GM19452 (cell line): ENCODE data around the gene CD82.
"Not testable (repeated sequence)": the region's sequence is repeated elsewhere in the genome, so short reads cannot be mapped to it uniquely, and the experiment has no call there.

Experiments used
- ATAC-seq: cut with Tn5 transposase; IDR thresholded peaks from one replicate; pipeline ENCODE4 v1.9.1; 2021; ENCODE audit not compliant: unreplicated experiment

The CD82 gene

DNA sequence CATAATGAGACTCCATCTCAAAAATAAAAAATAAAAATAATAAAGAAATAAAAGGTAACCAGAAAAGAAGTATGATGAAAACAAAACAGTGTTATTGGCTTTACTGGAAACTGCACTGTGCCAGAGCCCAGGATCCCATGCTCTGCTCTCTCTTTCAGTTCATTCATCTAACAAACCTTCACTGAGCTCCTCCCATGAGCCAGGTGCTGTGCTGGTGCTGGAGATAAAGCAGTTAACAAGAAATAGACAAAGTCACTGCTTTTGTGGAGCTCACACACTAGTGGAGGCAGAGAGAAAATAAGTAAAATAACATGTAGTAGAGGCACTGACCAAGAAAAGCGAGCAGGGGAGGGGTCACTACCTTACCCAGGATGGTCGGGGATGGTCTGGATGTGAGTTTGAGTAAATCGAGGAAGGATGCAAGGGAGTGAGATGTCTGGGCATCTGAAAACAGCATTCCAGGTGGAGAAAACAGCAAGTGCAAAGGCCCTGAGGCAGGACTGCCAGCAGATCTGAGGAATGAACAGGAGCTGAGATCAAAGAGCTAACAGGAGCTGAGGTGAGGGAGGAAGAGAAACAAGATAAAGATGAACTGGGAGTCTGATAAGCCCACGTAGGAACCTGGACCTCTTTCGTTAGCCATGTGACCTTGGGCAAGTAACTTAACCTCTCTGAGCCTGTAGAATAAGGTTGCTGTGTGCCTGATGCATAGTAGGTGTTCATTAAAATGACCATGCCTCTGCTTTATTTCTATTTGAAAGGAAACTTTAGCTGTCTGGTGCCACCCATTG, 31.3 kb upstream of the CD82 start:
- ATAC-seq = no peak

DNA sequence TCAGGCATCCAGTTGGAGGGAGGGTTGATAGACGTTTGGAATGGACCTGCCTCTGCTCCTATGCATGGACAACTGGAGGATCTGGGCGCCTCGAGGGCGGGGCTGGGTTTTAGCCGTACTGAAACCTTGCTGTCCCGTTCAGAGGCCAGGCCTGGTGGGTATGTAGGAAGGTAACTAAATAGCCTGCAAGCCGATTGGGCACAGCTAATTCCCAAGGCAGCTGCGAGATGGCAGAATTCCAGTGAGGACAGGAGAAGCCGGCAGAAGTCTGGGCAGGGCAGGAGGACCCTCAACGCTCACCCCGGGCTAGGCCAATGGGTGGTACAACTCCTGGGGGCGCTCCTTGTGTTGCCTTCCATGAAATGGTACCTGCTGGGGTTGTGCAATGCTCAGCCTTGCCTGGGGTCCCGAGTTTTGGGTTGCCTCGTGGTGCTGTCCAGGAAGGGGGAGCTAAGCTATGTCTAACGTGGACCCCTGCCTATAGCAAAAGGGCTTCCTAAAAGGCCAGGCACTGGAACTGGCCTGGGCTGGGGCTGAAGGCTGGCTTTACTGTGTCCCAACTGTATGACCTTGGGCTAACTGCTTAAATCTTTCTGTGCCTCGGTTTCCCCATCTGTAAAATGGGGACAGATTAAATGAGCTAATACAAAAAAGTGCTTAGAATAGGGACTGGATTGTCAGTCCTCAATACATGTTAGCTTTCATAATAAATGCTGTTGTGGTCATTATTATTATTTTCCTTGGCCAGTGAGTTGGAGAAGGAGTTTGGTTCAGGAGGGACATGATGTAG, 30.1 kb upstream of the CD82 start:
- ATAC-seq = no peak

DNA sequence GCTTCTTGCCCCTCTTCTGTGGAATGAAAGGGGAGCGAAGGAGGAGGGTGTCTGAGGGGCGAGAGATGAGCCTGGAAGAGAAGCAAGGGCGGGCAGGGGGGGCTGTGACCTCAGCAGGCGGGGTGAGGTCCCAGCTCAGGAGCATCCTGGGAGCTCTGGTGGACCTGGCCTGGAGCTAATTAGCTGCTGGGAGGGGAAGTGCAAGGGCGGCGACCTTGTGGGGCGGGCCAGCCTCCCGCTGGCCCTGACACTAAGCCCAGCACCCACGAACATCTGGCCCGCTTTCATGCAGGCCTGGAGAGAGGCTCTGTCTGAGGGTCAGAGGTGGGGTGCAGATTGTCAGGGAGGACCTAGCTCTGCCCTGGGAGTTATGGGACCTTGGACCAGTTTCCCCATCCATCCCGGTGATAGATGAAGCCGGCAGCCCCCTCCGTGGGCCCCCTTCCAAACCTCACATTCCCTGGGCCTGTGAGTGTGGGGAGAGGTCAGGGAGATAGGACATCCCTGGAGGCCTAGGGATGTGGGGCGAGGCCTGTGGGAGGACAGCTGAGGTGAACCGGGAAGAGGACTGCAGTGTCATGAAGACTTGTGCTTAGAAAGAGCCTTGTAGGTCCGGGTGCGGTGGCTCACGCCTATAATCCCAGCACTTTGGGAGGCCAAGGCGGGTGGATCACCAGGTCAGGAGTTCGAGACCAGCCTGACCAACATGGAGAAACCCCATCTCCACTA, 28.5 kb upstream of the CD82 start:
- ATAC-seq = no peak

DNA sequence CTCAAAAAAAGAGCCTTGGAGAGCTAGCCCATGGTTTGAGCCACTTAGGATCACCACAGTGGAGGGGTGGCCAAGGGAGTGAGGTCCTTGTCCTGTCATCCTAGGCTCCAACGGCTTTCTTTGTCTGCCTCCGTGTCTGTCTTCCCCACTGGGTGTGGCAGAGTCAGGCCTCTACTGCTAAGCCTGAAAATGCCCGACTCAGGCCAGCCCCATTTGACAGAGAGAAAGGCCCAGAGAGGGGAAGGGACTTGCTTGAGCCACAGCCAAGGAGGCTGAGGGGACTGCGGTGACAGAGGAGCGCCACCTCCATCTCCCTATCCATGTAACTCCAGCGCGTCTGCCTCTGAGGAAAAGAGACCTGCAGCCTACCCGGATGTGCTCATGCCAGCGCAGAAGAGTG, 27.8 kb upstream of the CD82 start:
- ATAC-seq = no peak

DNA sequence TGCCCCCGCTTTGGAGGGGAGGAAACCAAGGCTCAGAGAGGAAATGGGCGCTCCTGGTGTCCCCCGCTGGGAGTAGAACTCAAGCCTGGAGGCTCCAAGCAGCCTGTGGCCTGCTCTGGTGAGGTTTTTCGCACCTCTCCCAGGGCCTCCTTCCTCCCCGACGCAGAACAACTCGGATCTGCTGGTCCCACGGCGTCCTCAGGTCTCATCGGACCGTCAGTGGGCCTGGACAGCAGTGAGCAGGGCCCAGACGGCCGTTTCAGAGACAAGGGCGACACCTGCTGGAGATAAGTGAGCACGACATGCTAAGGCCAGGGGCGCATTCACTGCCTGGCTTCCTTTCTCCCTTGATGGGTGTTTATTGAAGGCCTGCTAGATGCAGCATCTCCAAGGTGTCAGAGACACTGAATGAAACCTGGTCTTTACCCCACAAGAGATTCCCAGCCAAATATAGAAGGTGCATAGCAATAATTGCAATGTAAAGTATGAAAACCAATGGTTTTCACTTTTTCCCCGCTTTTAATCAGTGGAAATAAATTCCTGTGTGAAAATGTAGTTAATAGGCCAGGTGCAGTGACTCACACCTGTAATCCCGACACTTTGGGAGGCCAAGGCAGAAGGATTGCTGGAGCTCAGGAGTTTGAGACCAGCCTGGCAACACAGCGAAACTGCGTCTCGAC, 26.9 kb upstream of the CD82 start:
- ATAC-seq = no peak

DNA sequence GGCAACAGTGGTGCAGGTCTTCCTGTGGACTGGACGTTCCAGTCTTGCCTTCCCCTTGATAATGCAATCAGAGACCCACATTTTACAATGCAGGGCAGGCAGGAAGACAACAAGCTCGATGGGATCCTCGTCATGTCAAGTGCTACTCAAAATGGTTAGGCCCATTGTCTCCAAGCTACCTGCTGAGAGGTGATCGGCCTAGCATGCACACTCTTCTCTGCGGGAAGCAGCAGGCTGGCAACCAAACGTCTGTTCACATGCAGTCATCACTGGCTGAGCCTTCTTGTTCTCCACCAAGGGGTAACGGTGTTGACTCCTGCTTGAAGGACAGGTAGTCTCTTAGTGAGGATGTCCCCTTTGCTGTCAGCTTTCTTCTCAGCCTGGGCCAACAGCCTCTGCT, 25.5 kb upstream of the CD82 start:
- ATAC-seq = no peak

DNA sequence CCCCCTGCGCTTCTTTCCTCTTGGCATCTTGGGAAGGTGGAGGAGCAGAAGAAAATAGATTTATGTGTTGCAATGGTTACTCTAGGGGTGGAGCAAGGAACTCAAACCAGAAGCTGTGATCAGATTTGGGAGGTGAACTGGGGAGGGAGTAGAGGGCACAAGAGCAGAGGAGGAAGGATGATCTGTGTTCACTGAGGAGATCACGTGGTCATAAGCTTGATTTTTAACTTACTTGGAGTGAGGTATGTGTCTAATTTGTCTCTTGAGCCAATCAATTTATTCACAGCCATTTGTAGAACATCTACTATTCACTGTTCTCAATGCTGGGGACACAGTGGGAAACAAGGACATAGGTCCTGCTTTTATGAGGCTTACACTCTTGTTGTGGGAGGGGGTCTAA, 24.8 kb upstream of the CD82 start:
- ATAC-seq = no peak

DNA sequence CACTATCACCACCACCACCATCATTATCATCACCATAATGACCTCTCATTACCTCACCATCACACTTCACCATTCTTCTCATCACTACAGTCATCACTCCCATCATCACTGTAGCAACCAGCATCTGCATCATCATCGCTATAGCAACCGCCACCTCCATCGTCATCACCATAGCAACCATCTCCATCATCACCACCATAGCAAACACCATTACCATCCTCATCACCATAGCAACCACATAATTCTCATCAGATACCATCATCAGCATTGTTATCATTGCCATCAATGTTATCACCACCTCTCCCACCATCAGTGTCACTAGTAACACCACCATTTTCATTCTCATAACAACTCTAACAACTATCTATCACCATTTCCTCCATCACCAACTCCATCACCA, 23.1 kb upstream of the CD82 start:
- ATAC-seq = no peak

DNA sequence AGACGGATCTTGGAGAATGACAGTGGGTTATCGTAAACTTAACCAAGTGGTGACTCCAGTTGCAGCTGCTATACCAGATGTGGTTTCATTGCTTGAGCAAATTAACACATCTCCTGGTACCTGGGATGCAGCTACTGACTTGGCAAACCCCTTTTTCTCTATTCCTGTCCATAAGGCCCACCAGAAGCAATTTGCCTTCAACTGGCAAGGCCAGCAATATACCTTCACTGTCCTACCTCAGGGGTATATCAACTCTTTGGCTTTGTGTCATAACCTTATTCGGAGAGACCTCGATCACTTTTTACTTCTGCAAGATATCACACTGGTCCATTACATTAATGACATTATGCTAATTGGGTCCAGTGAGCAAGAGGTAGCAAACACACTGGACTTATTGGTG, 18.5 kb upstream of the CD82 start:
- ATAC-seq = not testable (repeated sequence)

DNA sequence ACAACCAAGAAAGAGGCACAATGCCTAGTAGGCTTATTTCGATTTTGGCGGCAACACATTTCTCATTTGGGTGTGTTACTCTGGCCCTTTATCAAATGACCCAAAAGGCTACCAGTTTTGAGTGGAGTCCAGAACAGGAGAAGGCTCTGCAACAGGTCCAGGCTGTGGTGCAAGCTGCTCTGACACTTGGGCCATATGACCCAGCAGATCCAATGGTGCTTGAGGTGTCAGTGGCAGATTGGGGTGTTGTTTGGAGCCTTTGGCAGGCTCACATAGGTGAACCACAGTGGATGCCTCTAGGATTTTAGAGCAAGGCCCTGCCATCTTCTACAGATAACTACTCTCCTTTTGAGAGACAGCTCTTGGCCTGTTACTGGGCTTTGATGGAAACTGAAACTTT, 17.9 kb upstream of the CD82 start:
- not testable (repeated sequence) for ATAC-seq

DNA sequence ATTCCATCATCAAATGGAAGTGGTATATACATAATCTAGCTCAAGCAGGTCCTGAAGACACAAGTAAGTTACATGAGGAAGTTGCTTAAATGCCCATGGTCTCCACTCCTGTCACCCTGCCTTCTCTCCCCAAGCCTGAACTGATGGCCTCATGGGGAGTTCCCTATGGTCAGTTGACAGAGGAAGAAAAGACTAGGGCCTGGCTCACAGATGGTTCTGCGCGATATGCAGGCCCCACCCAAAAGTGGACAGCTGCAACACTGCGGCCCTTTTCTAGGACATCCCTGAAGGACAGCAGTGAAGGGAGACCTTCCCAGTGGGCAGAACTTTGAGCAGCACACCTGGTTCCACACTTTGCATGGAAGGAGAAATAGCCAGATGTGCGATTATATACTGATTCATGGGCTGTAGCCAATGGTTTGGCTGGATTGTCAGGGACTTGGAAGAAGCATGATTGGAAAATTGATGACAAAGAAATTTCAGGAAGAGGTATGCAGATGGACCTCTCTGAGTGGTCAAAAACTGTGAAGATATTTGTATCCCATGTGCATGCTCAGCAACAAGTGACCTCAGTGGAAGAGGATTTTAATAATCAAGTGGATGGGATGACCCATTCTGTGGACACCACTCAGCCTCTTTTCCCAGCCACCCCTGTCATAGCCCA, 17.3 kb upstream of the CD82 start:
- no peak for ATAC-seq

DNA sequence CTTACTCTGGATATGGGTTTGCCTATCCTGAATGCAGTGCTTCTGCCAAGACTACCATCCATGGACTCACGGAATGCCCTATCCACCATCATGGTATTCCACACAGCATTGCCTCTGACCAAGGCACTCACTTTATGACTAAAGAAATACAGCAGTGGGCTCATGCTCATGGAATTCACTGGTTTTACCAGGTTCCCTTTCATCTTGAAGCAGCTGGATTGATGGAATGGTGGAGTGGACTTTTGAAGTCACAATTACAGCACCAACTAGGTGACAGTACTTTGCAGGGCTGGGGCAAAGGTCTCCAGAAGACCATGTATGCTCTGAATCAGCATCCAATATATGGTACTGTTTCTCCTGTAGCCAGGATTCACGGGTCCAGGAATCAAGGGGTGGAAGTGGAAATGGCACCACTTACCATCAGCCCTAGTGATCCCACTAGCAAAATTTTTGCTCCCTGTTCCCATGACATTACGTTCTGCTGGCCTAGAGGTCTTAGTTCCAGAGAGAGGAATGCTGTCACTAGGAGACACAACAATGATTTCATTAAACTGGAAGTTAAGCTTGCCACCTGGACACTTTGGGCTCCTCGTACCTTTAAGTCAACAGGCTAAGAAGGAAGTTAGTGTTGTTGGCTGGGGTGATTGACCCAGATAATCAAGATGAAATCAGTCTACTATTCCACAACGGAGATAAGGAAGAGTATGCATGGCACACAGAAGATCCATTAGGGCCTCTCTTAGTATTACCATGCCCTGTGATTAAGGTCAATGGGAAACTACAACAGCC, 16.3 kb upstream of the CD82 start:
- ATAC-seq = not testable (repeated sequence)

DNA sequence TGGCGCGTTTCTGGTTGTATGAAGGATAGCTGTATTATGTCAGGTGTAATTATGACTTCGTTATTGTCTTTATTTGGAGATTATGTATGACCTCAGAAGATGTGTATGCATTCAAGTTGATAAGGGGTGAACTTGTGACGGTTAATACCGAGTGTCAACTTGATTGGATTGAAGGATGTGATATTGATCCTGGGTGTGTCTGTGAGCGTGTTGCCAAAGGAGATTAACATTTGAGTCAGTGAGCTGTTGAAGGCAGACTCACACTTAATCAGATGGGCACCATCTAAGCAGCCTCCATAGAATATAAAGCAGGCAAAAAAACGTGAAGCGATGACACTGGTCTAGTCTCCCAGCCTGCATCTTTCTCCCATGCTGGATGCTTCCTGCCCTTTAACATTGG, 15.3 kb upstream of the CD82 start:
- no peak for ATAC-seq

DNA sequence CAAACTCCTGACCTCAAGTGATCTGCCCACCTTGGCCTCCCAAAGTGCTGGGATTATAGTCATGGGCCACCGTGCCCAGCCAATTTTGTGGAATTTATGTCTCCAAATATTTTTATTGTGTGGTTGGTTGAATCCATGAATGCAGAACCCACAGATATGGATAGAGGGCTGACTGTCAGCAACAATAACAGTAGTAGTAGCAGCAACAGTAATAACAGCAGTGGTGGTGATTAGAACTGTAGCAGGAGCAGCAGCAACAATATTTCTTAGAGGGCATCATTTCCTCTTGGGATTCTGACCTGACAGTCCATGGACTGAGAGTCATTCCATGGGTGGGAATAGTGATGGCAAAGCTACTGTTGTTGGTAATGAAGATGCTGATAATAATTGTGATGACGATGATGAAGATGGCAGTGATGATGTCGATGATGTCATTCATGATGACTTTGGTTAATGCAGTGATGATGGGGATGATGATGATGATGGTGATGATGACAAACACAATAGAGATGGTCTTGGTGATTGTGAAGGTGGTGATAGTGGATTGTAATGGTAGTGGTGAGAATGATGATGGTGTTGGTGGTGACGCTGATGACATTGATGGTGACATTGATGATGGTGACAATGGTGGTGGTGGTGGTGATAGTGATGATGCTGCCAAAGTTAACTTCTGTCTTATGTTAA, 13.9 kb upstream of the CD82 start:
- no peak for ATAC-seq

DNA sequence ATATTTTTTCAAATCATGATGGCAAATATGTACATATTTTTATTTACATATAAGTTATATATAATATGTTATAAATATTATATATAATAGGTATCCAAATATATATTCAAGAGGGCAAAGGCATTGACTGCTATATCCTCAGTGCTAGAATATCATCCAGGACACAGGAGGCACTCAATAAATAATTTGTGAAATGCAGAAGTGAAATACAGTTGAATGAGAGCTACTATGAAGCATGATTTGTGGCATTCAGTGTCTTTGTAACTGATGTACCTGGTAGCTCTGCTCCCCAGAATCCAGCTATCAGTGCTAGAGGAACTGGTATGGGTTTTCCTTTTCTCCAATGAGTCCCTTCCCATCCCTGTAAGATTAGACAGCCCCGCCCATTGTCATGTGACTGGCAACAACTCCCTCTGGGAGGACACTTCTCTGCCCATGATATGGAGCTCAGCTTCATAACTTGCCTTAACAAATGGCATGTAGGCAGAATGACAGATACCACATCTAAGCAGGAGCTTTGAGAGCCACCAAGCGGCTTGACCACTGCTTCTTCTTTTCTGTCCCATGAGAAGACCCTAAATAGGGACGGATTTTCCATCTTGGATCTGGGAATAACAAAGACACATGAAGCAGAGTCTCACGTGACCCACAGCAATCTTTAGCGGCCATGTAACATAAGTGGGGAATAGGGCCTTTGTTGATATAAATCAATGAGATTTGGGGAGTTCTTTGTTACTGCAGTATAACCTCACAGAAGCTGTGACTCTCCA, 10.2 kb upstream of the CD82 start:
- ATAC-seq = no peak

DNA sequence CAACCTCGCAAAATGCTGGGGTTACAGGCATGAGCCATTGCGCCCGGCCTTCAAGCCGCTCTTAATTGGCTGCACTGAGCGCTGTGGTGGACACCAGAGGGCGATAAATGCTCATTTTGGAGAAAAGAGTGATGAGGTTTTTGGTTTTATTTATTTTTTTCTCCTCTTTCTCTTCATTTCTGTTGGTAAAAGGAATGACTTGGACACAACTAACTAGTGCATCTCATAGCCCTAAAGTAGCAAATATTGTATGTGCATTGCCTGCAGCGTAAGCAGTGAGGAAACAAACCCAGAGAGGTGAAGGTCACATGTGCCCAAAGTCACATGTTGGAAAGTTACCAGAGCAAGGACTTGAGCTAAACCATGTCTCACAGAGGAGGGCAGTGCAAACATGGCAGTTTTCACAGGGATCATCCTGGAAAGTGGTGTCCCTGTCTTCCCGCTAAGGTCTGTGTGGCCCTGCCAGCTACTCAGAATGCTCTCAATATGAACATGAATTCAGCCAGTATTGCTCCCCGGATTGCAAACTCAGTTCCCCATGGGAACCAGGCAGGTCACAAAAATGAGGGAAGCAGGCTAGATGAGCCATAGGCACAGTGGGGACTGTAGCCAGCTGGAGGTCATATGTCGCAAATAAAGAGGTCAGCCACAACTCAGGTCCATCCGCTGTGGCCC, 8.6 kb upstream of the CD82 start:
- peak; percentile 32 for ATAC-seq

DNA sequence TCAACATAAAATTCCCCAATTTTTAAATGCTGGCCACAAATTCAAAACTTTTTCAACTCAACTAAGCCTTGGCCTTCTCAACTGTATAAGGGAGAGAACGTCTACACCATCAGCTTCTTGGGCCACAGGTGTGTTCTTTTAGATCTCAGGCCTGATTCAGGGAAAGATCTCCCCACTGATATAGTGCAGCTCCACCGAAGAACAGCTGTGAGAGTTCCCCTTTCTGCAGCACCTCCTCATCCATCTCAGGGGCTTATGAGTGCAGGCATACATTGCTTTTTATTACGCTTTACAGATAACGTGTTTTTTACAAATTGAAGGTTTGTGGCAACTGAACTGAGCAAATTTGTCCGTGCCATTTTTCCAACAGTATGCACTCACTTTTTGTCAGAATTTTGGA, 8.0 kb upstream of the CD82 start:
- no peak for ATAC-seq
